SJSA1 (cell line): Measurements from ENCODE around the gene PRSS27. TPM values are rescaled to one million over a fixed set of nuclear protein-coding genes. Genes with fewer than 3 reads are reported as not detected.

ENCODE experiments used
- DNase-seq, 2 experiments: peaks; one replicate each; pipeline ENCODE4 v3.0.0-alpha.2; 2015 to 2020; ENCODE audit warnings: low spot score in 2 of 2, low read depth in 1 of 2
- H3K27ac ChIP-seq: fragments of 250-450 bp; sonication (Bioruptor Pico); 2 replicates; pipeline ENCODE4 v1.5.1; 2020; ENCODE audit warnings: mild to moderate bottlenecking, moderate library complexity
- H3K27me3 ChIP-seq: fragments of 250-450 bp; sonication (Bioruptor Pico); replicated peaks from 2 replicates; pipeline ENCODE4 v1.5.1; 2020; ENCODE audit warnings: mild to moderate bottlenecking, moderate library complexity
- H3K36me3 ChIP-seq: fragments of 250-450 bp; sonication (Bioruptor Pico); 2 replicates; pipeline ENCODE4 v1.5.1; 2020; ENCODE audit warnings: mild to moderate bottlenecking
- H3K4me1 ChIP-seq: fragments of 250-450 bp; sonication (Bioruptor Pico); replicated peaks from 2 replicates; pipeline ENCODE4 v1.6.1; 2021; ENCODE audit warnings: mild to moderate bottlenecking
- H3K4me3 ChIP-seq: fragments of 250-450 bp; sonication (Bioruptor Pico); 2 replicates; pipeline ENCODE4 v1.5.1; 2020; ENCODE audit warnings: mild to moderate bottlenecking
- H3K9me3 ChIP-seq: fragments of 250-450 bp; sonication (Bioruptor Pico); replicated peaks from 2 replicates; pipeline ENCODE4 v1.5.1; 2020; ENCODE audit warnings: mild to moderate bottlenecking
- total RNA-seq: library from RNA; depleted of rRNA; stranded (reverse); fragments of >200 nt; shearing (Covaris generic); gene quantifications from 2 replicates; pipeline ENCODE4 v1.2.3, GENCODE V29; 2014

Gene PRSS27
- total RNA-seq, 1 experiment from 2014 or later, result 0.37 TPM

GRCh38 chr16:2704983-2705275 lies 15.1 kb downstream of the PRSS27 start:
- Histone ChIP-seq H3K27me3 (no peaks in the 10 kb centered on the region), H3K27ac (no peak overlapping the region), H3K4me3 (no peak overlapping the region), H3K4me1 (no peaks in the 10 kb centered on the region), H3K36me3 (peaks cover 74% of the 10 kb centered on the region), H3K9me3 (no peaks in the 10 kb centered on the region)
- DNase-seq, result no peak

DNA sequence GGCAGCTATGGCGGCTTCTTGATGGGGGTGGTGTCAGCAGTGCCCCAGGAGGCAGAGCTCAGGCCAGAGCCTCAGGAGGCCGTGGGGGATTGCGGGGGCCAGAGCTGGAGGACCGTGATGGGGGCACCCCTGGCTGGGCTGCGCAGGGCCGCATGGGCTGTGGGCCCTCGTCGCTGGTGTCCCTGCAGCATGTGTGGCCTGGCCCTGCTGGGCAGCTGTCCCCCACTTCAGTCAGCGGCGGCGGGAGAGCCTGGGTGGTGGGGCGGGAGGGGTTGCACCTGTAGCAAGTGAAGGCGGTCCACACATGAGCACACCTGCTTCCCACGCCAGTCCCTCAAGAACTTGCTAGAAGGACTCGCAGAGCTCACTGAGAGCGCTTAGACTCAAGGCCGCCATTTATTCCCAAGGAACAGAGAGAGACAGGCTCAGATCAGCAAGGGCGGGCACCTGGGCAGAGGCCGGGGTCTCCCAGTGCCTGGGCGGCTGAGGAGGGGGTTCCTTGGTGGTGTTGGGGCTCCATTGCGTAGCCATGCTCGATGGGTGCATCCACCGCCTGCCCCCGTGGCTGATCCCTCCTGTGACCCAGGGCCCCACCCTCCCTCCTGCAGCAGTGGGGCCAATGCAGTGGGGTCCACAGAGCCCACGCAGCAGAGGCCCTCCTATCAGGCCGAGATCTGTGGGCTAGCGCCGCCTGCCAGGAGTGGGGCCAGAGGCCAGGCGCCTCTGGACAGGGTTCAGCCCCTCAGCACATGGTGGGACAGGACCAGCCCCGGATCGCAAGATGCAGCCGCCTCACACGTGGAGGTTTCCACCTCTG lies 15.7 kb downstream of the PRSS27 start:
- H3K9me3 ChIP-seq, result no peaks in the 10 kb centered on the region
- DNase-seq, result no peak
- no peak overlapping the region for H3K27ac ChIP-seq
- peaks cover 74% of the 10 kb centered on the region for H3K36me3 ChIP-seq
- no peak overlapping the region for H3K4me3 ChIP-seq
- H3K4me1 ChIP-seq, result no peaks in the 10 kb centered on the region
- H3K27me3 ChIP-seq, result no peaks in the 10 kb centered on the region

DNA sequence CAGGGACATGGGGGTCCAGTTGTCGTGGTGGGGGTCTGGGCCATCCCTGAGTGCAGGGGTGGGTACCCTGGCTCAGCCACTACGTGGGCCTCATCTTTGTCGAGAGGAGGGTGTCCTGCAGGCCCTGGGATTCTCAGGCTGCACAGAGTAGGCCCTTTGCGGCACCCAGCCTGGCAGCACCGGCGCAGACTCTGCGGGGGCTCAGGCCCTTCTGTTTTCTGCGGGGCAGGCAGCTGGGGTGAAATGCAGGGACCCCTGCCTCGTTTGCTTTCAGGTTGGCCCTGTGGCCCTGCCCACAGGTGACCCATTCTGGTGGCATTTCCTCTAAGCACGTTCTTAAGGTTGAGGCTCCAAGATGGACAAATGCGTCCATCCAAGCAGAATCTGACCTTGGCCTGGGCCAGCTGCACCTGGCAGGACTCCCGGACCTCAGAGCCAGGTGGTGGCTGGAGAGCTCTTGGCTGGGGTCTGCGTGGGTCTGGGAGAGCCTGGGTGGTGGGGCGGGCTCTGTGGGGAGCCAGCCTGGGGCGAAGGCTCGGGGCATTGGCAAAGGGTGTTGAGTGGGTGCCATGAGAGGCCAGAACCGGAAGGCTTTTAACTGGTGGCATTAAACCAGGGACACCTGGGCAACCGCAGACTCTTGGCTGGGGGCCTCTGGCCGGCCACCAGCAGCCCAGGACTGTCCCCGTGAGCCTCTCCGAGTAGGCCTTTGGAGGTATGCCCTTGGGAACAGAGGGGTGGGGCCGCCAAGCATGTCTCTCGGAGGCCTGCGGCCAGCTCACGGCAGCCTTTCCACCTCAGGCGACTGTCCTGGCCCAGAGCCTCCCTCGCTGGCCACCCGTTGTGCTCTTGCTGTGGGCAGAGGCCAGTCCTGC lies 16.9 kb downstream of the PRSS27 start:
- H3K27ac ChIP-seq, result no peak overlapping the region
- DNase-seq, result no peak

GRCh38 chr16:2702438-2702825 lies 17.6 kb downstream of the PRSS27 start:
- H3K27me3 ChIP-seq, result no peaks in the 10 kb centered on the region

More for the DNA sequence above, 16.9 kb downstream of the PRSS27 start:
- Histone ChIP-seq H3K4me3 (no peak overlapping the region), H3K27me3 (no peaks in the 10 kb centered on the region), H3K36me3 (peaks cover 81% of the 10 kb centered on the region), H3K4me1 (no peaks in the 10 kb centered on the region), H3K9me3 (no peaks in the 10 kb centered on the region)

DNA sequence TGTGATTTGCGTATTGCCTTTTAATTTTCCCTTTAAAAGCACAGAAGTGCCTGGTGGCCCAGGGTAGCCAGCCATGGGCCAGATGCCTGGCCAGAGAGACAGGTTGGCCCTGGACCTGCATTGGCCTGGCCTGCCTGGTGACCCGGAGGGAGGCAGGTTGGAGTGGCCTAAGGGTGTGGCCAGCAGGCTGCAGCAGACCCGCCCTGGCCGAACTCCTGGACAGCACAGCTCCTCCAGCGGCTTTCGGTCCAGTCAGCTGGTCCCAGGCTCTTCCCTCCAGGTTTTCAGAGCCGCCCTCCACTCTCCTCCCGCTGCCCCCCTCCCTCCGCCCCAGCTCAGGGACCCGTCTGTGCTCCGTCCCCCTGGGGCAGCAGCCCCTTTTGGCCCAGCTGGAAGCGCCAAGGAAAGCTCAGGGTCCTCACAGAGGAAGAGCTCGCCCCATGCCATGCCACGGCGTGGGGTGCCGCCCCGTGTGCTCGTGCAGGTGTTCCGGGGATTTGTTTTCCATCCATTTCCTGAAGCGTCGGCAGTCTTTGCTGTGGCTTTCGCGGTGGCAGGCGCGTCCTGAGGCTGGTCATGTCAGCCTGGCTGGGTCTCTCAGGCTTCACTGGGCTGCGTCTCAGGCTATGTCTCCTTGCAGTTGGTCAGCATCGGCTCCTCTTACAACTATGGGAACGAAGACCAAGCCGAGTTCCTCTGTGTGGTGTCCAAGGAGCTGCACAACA lies 18.1 kb downstream of the PRSS27 start:
- H3K36me3 ChIP-seq, result peaks cover 81% of the 10 kb centered on the region
- H3K27ac ChIP-seq, result no peak overlapping the region
- H3K4me1 ChIP-seq, result no peaks in the 10 kb centered on the region
- H3K9me3 ChIP-seq, result no peaks in the 10 kb centered on the region
- no peaks in the 10 kb centered on the region for H3K27me3 ChIP-seq
- H3K4me3 ChIP-seq, result no peak overlapping the region
- no peak for DNase-seq

More at GRCh38 chr16:2702438-2702825, 17.6 kb downstream of the PRSS27 start:
- H3K4me3 ChIP-seq, result no peak overlapping the region
- H3K4me1 ChIP-seq, result no peaks in the 10 kb centered on the region
- DNase-seq, result no peak
- H3K9me3 ChIP-seq, result no peaks in the 10 kb centered on the region
- H3K27ac ChIP-seq, result no peak overlapping the region
- H3K36me3 ChIP-seq, result peaks cover 81% of the 10 kb centered on the region

DNA sequence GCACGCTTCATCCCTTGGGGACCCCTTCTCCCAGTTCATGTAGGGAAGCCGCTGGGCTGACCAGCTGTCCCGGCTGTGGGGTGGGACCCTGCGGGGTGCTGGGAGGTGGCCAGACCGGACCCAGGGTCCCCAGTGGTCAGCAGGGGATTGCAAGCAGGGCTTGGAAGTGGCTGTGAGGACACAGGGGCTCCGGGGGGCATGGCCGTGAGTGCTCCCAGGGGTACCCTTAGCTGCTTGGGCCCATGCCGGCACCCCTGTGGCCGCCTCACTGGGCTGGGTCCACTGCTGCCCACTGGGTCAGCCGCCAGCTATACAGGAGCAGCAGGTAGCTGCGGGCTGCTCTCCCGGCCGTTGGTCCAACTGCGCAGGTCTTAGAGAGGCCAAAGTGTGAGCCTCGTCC lies 18.8 kb downstream of the PRSS27 start:
- no peaks in the 10 kb centered on the region for H3K9me3 ChIP-seq
- H3K4me1 ChIP-seq, result no peaks in the 10 kb centered on the region
- no peaks in the 10 kb centered on the region for H3K27me3 ChIP-seq
- peaks cover 83% of the 10 kb centered on the region for H3K36me3 ChIP-seq
- H3K4me3 ChIP-seq, result no peak overlapping the region
- no peak for DNase-seq
- H3K27ac ChIP-seq, result no peak overlapping the region

- no peak for DNase-seq
- Histone ChIP-seq H3K4me3 (no peak overlapping the region), H3K4me1 (no peaks in the 10 kb centered on the region), H3K27ac (no peak overlapping the region), H3K9me3 (no peaks in the 10 kb centered on the region), H3K36me3 (peaks cover 82% of the 10 kb centered on the region), H3K27me3 (no peaks in the 10 kb centered on the region)
These were observed 19.2 kb downstream of the PRSS27 start for GRCh38 chr16:2700786-2701185.

DNA sequence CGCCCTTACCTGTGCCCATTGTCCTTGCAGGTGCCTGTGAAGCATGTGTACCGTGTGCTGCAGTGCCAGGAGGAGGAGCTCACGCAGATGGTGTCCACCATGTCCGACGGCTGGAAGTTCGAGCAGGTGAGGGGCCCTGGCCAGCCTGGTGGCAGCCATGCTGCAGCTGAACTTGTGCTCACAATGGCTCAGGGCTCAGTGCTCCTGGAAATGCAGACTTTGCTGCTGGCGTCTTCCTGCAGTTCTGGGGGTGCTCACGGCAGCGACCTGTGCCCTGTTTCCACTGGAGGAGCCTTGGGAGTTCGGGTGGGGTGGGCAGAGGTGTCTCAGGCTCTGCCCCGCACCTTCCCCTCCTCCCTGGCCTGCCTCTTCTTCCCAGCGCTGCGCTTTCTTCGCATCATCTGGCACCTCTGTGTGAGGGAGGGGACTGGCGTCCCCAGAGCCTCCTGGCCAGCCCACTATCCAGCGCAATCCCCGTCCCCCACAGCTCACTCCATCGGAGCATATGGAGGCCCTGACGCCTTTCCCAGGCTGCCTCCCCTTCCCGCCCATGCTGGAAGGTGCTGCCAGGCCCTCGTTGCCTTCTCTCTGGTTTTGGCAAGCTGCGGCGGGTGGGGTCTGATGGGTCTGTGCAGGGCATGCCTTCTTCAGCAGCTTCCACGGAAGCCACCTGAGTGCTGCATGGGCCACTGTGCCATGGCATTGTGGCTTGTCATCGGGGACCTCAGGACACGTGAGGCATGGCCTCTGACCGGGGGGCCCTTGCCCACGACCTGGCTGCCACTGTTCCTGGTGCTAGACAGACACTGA lies 20.0 kb downstream of the PRSS27 start:
- Histone ChIP-seq H3K4me3 (no peak overlapping the region), H3K27me3 (no peaks in the 10 kb centered on the region), H3K4me1 (no peaks in the 10 kb centered on the region), H3K9me3 (no peaks in the 10 kb centered on the region), H3K36me3 (peaks cover 74% of the 10 kb centered on the region), H3K27ac (no peak overlapping the region)
- DNase-seq, result no peak

DNA sequence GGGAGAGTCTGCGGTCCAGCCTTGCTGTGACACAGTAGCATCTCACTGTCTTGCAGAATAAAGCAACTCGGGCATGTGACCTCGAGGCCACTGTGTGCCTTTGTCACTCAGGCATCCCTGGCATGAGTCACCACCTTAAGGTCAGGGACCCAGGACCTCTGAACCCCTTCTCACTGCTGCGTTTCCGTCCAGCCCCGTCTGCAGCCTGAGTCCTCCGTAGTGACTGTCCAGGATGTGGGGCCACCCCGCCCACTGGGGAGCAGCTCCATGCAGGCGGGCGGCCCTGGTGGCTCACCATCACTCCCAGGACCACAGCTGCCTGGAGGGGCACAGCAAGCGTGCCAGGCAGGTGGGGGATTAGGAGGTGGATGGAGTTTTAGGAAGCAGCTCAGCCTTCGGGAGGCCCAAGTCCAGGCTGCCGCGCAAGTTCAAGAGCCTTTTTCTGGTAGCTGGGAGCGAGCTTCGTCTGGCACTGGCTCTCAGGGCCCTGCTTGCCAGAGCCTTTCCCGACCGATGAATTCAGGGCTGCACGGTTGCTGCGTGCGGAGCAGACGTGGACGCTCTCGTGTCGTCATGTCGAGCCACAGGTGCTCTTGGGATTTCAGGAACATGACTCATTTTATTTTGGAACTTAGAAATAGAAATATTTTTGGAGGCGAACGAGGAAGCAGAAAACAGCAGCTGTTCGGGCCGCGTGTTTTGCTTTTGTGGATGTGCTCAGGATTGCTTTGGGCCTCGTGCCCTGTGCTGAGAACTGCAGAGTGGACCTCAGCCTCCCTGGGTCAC lies 20.9 kb downstream of the PRSS27 start:
- H3K36me3 ChIP-seq, result peaks cover 68% of the 10 kb centered on the region
- no peaks in the 10 kb centered on the region for H3K27me3 ChIP-seq
- DNase-seq, result no peak
- no peak overlapping the region for H3K4me3 ChIP-seq
- no peaks in the 10 kb centered on the region for H3K9me3 ChIP-seq
- H3K27ac ChIP-seq, result no peak overlapping the region
- no peaks in the 10 kb centered on the region for H3K4me1 ChIP-seq

DNA sequence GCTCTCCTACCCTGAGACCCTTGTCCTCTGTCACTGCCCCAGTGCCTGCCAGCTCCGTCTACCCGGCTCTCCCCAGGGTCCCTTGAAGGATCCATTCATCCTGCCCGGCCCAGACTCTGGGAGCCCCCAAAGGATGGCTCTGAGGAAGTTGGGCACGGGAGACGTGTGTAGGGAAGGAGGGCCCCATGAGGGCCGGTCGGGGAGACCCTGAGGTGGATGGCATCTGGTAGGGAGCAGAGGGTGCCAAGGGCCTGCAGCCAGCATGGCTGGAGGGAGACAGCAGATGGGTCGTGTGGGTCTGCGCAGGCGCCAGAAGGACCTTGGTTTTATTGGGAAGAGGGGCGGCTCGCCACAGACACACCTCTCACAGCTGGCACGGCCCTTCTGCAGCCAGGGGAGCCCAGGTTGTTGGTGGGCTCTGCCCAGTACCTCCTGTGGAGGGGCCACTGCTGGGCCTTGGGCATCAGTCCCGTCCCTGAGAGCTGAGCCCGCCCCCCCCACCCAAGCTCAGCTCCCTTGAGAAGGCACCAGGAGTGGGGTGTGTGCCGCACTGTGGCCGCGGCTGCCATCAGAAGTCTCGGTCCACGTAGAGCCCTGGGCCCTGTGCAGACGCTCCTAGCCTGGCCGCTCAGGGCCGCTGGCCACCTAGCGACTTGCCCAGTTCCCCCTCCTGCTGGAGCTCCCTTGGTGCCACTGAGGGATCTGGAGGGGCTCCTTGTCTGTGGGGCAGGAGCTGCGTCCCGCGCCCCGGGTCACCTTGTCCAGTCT lies 21.7 kb downstream of the PRSS27 start:
- Histone ChIP-seq H3K4me3 (no peak overlapping the region), H3K9me3 (no peaks in the 10 kb centered on the region), H3K4me1 (no peaks in the 10 kb centered on the region), H3K36me3 (peaks cover 61% of the 10 kb centered on the region), H3K27ac (no peak overlapping the region), H3K27me3 (no peaks in the 10 kb centered on the region)
- DNase-seq, result no peak

- Histone ChIP-seq H3K4me3 (no peak overlapping the region), H3K27me3 (no peaks in the 10 kb centered on the region), H3K9me3 (no peaks in the 10 kb centered on the region), H3K27ac (no peak overlapping the region), H3K36me3 (peaks cover 55% of the 10 kb centered on the region), H3K4me1 (no peaks in the 10 kb centered on the region)
- DNase-seq, result no peak
These were observed 22.5 kb downstream of the PRSS27 start for GRCh38 chr16:2697401-2697948.
